ENCODE measurements around the gene UPK3BL2.
"Not testable (repeated sequence)": the region's sequence is repeated elsewhere in the genome, so short reads cannot be mapped to it uniquely, and the experiment has no call there.

Gene UPK3BL2, protein sequence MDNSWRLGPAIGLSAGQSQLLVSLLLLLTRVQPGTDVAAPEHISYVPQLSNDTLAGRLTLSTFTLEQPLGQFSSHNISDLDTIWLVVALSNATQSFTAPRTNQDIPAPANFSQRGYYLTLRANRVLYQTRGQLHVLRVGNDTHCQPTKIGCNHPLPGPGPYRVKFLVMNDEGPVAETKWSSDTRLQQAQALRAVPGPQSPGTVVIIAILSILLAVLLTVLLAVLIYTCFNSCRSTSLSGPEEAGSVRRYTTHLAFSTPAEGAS

DNA sequence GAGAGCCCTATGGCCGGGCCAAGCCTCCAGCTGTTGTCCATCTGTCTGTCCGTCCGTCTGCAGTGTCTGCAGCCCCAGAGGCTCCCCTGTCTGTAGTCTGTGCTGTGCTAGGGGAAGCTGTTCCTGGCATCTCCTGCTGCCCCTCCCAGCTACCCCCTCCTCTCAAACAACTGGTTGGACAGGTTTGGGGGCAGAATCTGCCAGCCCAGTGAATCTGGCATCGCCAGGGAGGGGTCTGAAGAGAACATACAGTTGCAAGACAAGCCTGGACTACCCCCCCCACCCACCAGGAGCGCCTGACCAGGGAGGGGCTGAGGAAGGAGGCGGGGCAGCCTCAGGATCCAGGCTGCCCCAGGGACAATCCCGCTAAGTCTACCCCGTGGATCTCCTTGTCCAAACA, at the start of gene UPK3BL2:
TSS of gene UPK3BL2 (minus strand) at position 101 of the 400 bp plus-strand sequence. CDS start at position 41, 60 bp downstream.
- not testable (repeated sequence) for DNase-seq (ENCODE audit: low spot score); H3K27me3 Mint-ChIP-seq (ENCODE audit: low read depth); H3K4me1 Mint-ChIP-seq (ENCODE audit: low read depth); H3K27ac Mint-ChIP-seq; H3K4me3 Mint-ChIP-seq; H3K9me3 Mint-ChIP-seq; H3K36me3 Mint-ChIP-seq (ENCODE audit: low read depth)

DNA sequence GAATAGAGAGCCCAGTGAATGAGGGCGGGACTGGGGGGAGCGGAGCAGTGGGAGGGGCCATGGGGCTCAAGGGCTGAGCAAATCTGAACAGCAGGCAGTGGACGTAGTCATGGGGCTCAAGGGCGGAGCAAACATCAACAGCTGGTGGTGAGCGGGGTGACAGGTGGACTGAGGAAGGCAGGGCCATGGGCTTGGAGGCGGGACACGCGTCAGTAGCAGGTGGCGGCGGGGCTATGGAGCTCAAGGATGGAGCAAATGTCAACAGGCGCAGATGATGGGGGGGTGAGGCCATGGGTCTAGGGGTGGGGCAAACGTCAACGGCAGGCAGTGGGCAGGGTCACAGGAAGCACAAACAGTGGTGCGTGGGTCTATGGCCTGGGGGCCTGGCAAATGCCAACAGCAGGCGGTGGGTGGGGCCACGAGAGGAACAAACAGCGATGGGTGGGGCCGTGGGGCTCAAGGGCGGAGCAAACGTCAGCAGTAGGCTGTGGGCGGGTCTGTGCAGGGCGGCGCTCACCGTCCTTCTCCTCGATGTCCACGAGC, 49.1 kb upstream of the UPK3BL2 start:
- H3K27ac Mint-ChIP-seq; DNase-seq (ENCODE audit: low spot score): not testable (repeated sequence)

DNA sequence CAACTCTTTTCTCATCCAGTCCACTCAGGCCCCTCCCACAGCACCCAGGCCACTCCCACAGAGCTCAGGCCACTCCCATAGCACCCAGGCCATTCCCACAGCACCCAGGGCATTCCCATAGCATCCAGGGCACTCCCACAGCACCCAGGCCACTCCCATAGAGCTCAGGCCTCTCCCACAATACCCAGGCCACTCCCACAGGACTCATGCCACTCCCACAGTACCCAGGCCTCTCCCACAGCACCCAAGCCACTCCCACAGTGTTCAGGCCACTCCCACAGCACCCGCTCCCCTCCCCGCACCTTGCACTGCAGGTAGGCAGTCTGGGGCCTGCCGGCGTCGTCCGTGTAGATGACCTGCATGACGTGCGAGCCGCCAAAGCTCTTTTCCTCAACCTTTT, 46.4 kb upstream of the UPK3BL2 start:
- not testable (repeated sequence) for H3K36me3 Mint-ChIP-seq (ENCODE audit: low read depth); H3K27ac Mint-ChIP-seq; H3K4me3 Mint-ChIP-seq; H3K4me1 Mint-ChIP-seq (ENCODE audit: low read depth); DNase-seq (ENCODE audit: low spot score); H3K9me3 Mint-ChIP-seq; H3K27me3 Mint-ChIP-seq (ENCODE audit: low read depth)

More for the DNA sequence above, 49.1 kb upstream of the UPK3BL2 start:
- H3K9me3 Mint-ChIP-seq; H3K4me1 Mint-ChIP-seq (ENCODE audit: low read depth); H3K36me3 Mint-ChIP-seq (ENCODE audit: low read depth); H3K4me3 Mint-ChIP-seq; H3K27me3 Mint-ChIP-seq (ENCODE audit: low read depth): not testable (repeated sequence)

DNA sequence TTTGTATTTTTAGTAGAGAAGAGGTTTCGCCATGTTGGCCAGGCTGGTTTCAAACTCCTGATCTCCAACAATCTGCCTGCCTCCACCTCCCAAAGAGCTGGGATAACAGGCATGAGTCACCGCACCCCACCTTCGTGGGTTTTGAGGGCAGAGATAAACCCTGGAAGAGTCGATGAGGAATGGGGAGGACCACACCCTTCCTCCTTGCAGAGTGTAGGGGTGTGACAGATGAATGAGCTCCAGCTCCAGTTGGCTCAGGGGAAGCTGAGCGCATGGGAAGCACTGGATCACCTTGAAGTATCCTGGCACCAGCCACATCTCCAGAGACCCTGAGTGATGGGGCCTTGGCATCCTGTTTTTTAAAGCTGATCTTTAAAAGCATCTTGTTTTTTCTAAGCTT, 40.0 kb upstream of the UPK3BL2 start:
- H3K4me1 Mint-ChIP-seq (ENCODE audit: low read depth); H3K36me3 Mint-ChIP-seq (ENCODE audit: low read depth); DNase-seq (ENCODE audit: low spot score); H3K4me3 Mint-ChIP-seq; H3K9me3 Mint-ChIP-seq; H3K27me3 Mint-ChIP-seq (ENCODE audit: low read depth); H3K27ac Mint-ChIP-seq: not testable (repeated sequence)

DNA sequence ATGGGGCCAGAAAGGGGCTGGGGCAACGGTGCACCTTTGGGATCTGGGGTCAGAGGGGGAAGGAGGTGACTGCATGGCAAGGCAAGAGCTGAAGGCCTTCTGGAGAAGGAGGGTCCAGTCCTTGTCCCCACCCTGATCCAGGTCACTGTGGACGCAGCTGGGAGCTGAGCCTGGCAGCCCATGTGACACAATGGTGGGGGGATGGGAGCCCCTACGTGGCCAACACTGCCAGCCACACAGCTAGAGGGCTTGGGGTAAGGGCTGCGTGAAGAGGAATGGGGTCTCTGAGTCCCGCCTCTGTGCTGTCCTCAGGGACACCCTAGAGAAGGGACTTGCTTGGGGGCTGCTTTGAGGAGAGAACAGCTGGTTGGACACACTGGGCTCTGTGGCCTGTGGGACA, 38.2 kb upstream of the UPK3BL2 start:
- H3K27me3 Mint-ChIP-seq (ENCODE audit: low read depth); H3K4me3 Mint-ChIP-seq; H3K36me3 Mint-ChIP-seq (ENCODE audit: low read depth); H3K27ac Mint-ChIP-seq; H3K9me3 Mint-ChIP-seq; DNase-seq (ENCODE audit: low spot score); H3K4me1 Mint-ChIP-seq (ENCODE audit: low read depth): not testable (repeated sequence)

DNA sequence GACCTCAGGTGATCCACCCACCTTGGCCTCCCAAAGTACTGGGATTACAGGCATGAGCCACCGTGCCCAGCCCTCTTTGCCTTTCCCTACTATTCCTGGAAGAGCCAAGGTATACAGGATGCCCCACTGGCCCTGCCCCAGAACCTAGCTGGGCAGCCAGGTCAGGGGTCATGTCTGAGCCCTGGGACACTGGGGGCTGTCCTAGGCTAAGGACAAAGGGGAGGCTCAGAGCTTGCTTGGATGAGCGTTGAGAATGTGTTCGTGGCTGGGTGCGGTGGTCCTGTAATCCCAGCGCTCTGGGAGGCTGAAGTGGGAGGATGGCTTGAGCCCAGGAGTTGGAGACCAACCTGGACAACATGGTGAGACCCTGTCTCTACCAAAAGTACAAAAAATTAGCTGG, 35.0 kb upstream of the UPK3BL2 start:
- not testable (repeated sequence) for H3K27ac Mint-ChIP-seq

DNA sequence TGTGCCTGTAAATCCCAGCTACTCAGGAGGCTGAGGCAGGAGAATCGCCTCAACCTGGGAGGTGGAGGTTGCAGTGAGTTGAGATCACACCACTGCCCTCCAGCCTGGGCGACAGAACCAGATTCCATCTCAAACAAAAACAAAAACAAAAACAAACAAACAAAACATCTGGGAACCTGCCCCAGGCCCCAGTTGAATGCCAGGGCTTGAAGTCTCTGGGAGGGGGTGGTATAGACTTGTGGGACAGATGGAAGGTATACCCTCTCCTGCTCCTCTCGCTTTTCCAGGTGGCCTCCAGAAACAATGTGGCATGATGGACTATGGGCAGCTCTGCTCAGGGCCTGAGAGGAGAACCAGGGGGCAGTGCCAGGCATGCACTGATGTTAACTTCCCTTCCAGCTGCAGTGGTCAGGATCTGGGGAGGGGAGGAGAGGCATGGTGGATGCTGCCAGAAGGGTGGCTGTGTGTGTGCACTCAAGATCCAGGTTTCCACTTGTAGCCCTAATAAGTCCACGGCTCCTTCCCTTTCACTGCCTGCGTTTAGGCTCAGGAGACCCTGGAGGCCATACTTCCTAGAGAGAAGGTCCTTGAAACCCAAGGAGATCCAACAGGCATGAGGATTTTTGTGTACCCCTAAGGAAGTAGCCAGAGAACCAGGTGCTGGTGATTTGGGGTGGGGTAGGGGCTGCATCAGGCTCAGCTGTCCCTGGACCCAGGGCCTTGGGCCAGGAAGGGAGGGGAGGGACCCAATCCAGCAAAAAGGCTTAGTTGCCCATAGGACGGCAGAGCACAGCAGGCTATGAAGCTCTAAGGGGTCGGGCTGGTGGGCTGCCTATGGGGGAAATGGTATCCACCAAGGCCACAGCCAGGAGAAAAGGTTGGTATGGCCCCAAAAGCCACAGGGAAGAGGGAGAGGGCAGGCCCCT, 34.1 kb upstream of the UPK3BL2 start:
- H3K27me3 Mint-ChIP-seq (ENCODE audit: low read depth); DNase-seq (ENCODE audit: low spot score); H3K9me3 Mint-ChIP-seq; H3K27ac Mint-ChIP-seq; H3K4me3 Mint-ChIP-seq; H3K36me3 Mint-ChIP-seq (ENCODE audit: low read depth); H3K4me1 Mint-ChIP-seq (ENCODE audit: low read depth): not testable (repeated sequence)

More for the DNA sequence above, 35.0 kb upstream of the UPK3BL2 start:
- H3K9me3 Mint-ChIP-seq; H3K36me3 Mint-ChIP-seq (ENCODE audit: low read depth); H3K27me3 Mint-ChIP-seq (ENCODE audit: low read depth); H3K4me3 Mint-ChIP-seq; H3K4me1 Mint-ChIP-seq (ENCODE audit: low read depth); DNase-seq (ENCODE audit: low spot score): not testable (repeated sequence)

DNA sequence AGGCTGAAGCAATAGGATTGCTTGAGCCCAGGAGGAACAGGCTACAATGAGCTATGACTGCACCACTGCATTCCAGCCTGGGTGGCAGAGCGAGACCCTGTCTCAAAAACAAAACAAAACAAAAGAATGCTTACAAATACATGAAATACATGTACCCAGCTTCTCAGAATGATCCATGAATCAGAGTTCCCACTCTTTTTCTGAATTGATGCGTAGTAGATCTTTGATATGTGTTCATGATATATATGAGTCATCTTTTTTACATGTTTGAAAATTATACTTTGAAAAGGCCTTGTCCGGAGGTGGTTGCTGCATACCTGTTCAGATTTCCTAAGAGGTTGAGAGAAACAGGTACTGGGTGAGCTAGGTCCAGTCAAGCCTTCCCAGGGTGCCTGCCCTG, 32.9 kb upstream of the UPK3BL2 start:
- not testable (repeated sequence) for H3K36me3 Mint-ChIP-seq (ENCODE audit: low read depth); H3K4me3 Mint-ChIP-seq; DNase-seq (ENCODE audit: low spot score); H3K27me3 Mint-ChIP-seq (ENCODE audit: low read depth); H3K4me1 Mint-ChIP-seq (ENCODE audit: low read depth); H3K9me3 Mint-ChIP-seq; H3K27ac Mint-ChIP-seq

DNA sequence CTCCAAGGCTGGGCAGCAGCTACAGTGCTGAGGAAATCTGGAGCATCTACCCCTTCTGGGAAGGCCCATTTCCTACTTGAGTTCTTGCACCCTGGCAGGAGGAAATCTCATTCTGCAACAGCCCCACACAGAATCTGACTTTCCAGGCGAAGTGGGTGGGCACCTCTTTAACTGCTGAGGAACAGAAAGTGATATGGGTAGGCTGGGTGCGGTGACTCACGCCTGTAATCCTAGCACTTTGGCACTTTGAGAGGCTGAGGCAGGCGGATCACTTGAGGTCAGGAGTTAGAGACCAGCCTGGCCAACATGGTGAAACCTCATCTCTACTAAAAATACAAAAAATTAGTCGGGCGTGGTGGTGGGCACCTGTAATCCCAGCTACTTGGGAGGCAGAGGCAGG, 31.1 kb upstream of the UPK3BL2 start:
- not testable (repeated sequence) for H3K9me3 Mint-ChIP-seq; H3K27ac Mint-ChIP-seq; H3K27me3 Mint-ChIP-seq (ENCODE audit: low read depth); H3K36me3 Mint-ChIP-seq (ENCODE audit: low read depth); H3K4me3 Mint-ChIP-seq; H3K4me1 Mint-ChIP-seq (ENCODE audit: low read depth); DNase-seq (ENCODE audit: low spot score)

DNA sequence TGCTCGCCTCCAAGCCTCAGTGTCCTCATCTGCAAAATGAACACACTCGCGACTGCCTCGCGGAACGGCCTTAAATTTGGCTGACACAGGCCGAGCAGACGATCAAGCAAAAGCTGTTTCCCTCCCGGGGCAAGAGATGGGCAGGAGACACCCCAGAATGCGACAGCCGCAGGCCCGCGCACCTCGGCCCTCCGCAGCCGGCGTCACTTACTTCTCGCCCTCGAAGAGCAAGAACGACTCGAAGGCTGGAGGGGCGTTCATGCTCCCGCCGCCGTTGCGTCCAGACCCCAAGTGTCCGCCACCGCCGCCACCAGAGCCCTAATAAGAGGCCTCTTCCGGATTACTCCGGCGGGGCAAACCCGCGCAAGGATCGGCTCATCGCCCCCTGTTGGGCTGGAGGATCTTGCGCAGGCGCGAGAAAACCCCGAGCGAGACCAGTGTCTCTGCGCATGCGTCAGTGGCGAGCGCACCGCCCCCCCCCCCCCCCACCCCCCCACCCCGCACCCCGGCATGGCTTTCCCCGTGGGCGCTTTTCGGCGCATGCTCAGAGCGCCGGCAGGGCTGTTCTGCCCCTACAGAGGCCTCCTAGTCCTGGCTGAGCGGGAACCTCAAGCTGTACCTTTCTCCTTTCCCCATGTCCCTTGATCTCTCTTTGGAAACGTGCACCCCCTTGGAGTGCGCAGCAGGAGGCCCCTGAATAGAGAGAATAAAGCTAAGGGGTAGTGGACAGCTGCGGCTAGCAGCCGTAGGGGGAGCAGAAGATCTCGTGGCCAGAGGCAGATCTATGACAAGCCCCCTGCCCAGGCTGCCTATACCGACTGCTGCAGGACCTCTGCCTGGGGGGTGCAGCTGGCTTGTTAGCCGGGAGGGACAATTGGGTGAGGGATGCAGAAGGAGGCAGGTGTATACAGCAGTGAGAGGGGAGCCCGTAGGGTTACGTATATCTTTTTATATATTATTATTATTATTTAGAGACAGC, 29.1 kb upstream of the UPK3BL2 start, which contains the start of gene POLR2J3:
TSS of gene POLR2J3 (minus strand) at position 323 of the 979 bp plus-strand sequence. CDS start at position 261, 62 bp downstream.
- DNase-seq (ENCODE audit: low spot score), result peak; percentile 100
- not testable (repeated sequence) for H3K4me1 Mint-ChIP-seq (ENCODE audit: low read depth); H3K36me3 Mint-ChIP-seq (ENCODE audit: low read depth); H3K27me3 Mint-ChIP-seq (ENCODE audit: low read depth); H3K9me3 Mint-ChIP-seq
- Mint-ChIP-seq H3K4me3 (peak within 1 kb of the TSS; percentile 90), H3K27ac (peak within 1 kb of the TSS; percentile 88)

DNA sequence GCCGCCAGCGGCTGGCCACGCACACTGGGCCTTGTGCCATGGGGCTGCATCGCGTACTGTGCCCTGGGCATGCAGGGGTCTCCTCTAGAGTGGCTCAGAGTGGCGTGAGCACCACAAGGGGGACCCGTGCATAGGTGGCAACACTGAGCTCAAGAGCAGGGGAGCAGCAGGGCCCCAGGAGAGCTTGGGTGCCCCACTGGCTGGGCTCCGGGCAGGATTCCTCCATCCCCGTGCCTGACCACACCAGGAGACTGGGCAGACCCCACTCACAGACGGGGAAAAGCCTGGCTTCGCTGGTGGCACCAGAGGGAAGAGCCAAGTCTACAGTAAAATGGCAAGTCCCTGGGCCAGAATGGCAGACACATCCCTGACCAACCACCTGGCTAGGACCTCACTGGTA, 25.1 kb upstream of the UPK3BL2 start:
- not testable (repeated sequence) for H3K9me3 Mint-ChIP-seq; DNase-seq (ENCODE audit: low spot score); H3K36me3 Mint-ChIP-seq (ENCODE audit: low read depth); H3K4me3 Mint-ChIP-seq; H3K27me3 Mint-ChIP-seq (ENCODE audit: low read depth); H3K27ac Mint-ChIP-seq; H3K4me1 Mint-ChIP-seq (ENCODE audit: low read depth)

DNA sequence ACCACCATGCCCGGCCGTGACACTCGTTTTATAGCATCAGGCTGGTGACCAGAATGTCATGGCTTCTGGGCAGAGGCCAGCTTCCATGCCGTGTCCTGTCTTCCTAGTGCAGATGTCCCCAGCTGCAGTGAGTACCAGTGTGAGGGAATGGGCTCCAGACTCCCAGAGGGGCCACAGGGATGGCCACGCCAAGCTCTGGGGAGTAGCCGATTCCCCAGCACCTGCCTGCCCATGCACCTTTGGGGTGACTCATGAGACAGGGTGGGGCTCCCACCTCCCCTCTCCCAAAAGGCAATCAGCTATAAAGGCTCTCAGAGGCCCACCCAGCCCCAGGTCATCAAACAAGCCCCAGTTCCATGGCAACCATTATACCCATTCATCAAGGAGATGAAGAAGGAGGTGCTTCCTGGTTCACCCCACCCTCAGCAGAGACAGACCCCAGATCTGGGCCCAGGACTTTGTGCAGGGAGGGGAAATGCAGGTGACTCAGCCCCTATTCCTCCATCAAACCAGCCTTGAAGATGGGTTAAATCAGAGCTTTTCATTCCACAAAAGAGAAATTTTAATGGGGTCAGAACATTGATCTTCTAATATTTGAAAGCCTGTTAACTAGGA, 7.4 kb upstream of the UPK3BL2 start, which contains the start of gene SPDYE2:
TSS of gene SPDYE2 (plus strand) at position 419 of the 615 bp plus-strand sequence. CDS start 2,030 bp downstream, outside the sequence.
- not testable (repeated sequence) for H3K27ac Mint-ChIP-seq; H3K36me3 Mint-ChIP-seq (ENCODE audit: low read depth); H3K27me3 Mint-ChIP-seq (ENCODE audit: low read depth)

DNA sequence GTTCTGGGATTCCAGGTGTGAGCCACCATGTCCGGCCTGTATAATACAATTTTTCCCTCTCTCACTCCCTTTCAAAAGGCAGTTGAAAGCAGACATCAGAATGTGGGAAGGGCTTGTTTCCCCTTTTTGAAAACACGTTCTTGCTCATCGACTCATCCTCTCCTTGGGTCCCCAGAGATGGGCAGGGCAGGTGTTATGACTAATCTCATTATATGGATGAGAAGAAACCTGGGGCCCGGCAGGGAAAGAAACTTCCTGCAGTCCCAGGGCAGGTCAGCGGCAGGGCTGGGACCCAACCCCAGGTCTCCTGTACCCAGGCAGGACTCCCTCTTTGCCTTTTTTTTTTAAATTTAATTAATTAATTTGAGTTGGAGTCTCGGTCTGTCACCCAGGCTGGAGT, 2.9 kb upstream of the UPK3BL2 start:
- not testable (repeated sequence) for H3K4me3 Mint-ChIP-seq; H3K4me1 Mint-ChIP-seq (ENCODE audit: low read depth); H3K9me3 Mint-ChIP-seq; DNase-seq (ENCODE audit: low spot score); H3K36me3 Mint-ChIP-seq (ENCODE audit: low read depth); H3K27ac Mint-ChIP-seq; H3K27me3 Mint-ChIP-seq (ENCODE audit: low read depth)

More for the DNA sequence above, 7.4 kb upstream of the UPK3BL2 start, which contains the start of gene SPDYE2:
- not testable (repeated sequence) for H3K4me3 Mint-ChIP-seq; H3K9me3 Mint-ChIP-seq; H3K4me1 Mint-ChIP-seq (ENCODE audit: low read depth); DNase-seq (ENCODE audit: low spot score)

Measured in T-helper 2 cell treated with Interferon-gamma antibody and Interleukin-4, amounts not matched to agents 5 μg/mL and 100 μg/mL, for 36 hours (primary cell).